ENCODE measurements around the gene HOXA6. TPM values are rescaled to one million over a fixed set of nuclear protein-coding genes. Genes with fewer than 3 reads are reported as not detected.
A peak's percentile ranks its signal among the peaks of the same experiment; 100 is the strongest.

Gene HOXA6
- total RNA-seq, 1 donor from 2014 or later, result not detected

GRCh38 chr7:27112361-27112760 lies 35.2 kb downstream of the HOXA6 start:
- Mint-ChIP-seq H3K4me1 (ENCODE audit: unreplicated experiment) (peaks cover 32% of the 10 kb centered on the region), H3K4me3 (ENCODE audit: unreplicated experiment) (no peak overlapping the region), H3K9me3 (ENCODE audit: unreplicated experiment) (no peaks in the 10 kb centered on the region), H3K27ac (ENCODE audit: unreplicated experiment) (no peak overlapping the region), H3K36me3 (ENCODE audit: low read depth, unreplicated experiment) (no peaks in the 10 kb centered on the region), H3K27me3 (ENCODE audit: unreplicated experiment) (peaks cover 48% of the 10 kb centered on the region)
- no peak for TF ChIP-seq CTCF (IDR thresholded peaks at IDR 0.05; ENCODE audit: unreplicated experiment)
- DNase-seq (ENCODE audit: low spot score), result no peak

GRCh38 chr7:27111751-27112277 lies 35.8 kb downstream of the HOXA6 start:
- H3K4me3 Mint-ChIP-seq (ENCODE audit: unreplicated experiment), result no peak overlapping the region
- DNase-seq (ENCODE audit: low spot score), result no peak
- H3K9me3 Mint-ChIP-seq (ENCODE audit: unreplicated experiment), result no peaks in the 10 kb centered on the region
- peaks cover 44% of the 10 kb centered on the region for H3K27me3 Mint-ChIP-seq (ENCODE audit: unreplicated experiment)
- H3K36me3 Mint-ChIP-seq (ENCODE audit: low read depth, unreplicated experiment), result no peaks in the 10 kb centered on the region
- peaks cover 35% of the 10 kb centered on the region for H3K4me1 Mint-ChIP-seq (ENCODE audit: unreplicated experiment)
- no peak for TF ChIP-seq CTCF (IDR thresholded peaks at IDR 0.05; ENCODE audit: unreplicated experiment)
- H3K27ac Mint-ChIP-seq (ENCODE audit: unreplicated experiment), result no peak overlapping the region

- DNase-seq (ENCODE audit: low spot score), result no peak
- H3K9me3 Mint-ChIP-seq (ENCODE audit: unreplicated experiment), result no peaks in the 10 kb centered on the region
- no peak overlapping the region for H3K4me3 Mint-ChIP-seq (ENCODE audit: unreplicated experiment)
- peaks cover 43% of the 10 kb centered on the region for H3K27me3 Mint-ChIP-seq (ENCODE audit: unreplicated experiment)
- H3K27ac Mint-ChIP-seq (ENCODE audit: unreplicated experiment), result no peak overlapping the region
- TF ChIP-seq CTCF (IDR thresholded peaks at IDR 0.05; ENCODE audit: unreplicated experiment), result no peak
- peaks cover 36% of the 10 kb centered on the region for H3K4me1 Mint-ChIP-seq (ENCODE audit: unreplicated experiment)
- H3K36me3 Mint-ChIP-seq (ENCODE audit: low read depth, unreplicated experiment), result no peaks in the 10 kb centered on the region
These were observed 36.4 kb downstream of the HOXA6 start for GRCh38 chr7:27111042-27111750.

GRCh38 chr7:27110186-27111031 lies 37.2 kb downstream of the HOXA6 start:
- H3K27me3 Mint-ChIP-seq (ENCODE audit: unreplicated experiment), result peaks cover 42% of the 10 kb centered on the region
- H3K4me1 Mint-ChIP-seq (ENCODE audit: unreplicated experiment), result peaks cover 40% of the 10 kb centered on the region
- H3K27ac Mint-ChIP-seq (ENCODE audit: unreplicated experiment), result no peak overlapping the region
- no peak for TF ChIP-seq CTCF (IDR thresholded peaks at IDR 0.05; ENCODE audit: unreplicated experiment)
- H3K4me3 Mint-ChIP-seq (ENCODE audit: unreplicated experiment), result peak overlapping the region; percentile 65
- DNase-seq (ENCODE audit: low spot score), result no peak
- H3K9me3 Mint-ChIP-seq (ENCODE audit: unreplicated experiment), result no peaks in the 10 kb centered on the region
- no peaks in the 10 kb centered on the region for H3K36me3 Mint-ChIP-seq (ENCODE audit: low read depth, unreplicated experiment)

Measured in endothelial cell (in vitro differentiated cells).